HG02981 (cell line): ENCODE data around the gene SMARCE1.

ENCODE experiments used
- ATAC-seq: cut with Tn5 transposase; IDR thresholded peaks from one replicate; pipeline ENCODE4 v1.9.1; 2021; ENCODE audit warnings: mild to moderate bottlenecking, moderate library complexity; ENCODE audit not compliant: unreplicated experiment

Gene SMARCE1

DNA sequence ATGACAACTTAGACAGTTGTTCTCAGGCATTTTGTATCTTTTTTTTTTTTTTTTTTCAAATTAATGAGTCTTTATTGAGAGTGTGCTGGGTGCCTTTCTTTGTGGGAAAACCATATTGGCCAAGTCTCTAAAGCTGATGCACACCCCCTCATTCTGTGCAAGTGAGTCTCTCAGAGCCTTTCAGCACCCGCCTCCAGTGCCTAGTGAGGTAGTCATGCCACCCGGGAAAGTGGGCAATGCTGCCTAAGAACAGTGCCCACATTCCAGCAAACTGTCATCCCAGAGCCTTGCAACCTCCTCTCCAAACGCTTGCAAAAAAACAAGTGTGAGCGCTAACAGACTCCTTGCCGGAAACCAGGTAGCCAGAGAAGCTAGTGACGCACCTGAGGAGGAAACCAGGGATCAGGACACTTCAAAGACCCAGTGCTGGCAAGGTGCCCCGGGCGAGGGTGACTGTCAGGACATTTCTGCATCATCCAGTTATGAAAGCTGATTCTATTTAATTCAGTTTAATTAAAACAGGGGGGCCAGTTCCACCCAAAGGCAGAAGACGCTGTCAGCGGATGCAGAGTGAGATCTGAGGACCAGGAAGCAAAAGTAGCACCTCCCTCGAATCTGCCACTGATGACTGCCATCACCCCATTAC is 34.9 kb downstream of the SMARCE1 start:
- ATAC-seq: no peak

DNA sequence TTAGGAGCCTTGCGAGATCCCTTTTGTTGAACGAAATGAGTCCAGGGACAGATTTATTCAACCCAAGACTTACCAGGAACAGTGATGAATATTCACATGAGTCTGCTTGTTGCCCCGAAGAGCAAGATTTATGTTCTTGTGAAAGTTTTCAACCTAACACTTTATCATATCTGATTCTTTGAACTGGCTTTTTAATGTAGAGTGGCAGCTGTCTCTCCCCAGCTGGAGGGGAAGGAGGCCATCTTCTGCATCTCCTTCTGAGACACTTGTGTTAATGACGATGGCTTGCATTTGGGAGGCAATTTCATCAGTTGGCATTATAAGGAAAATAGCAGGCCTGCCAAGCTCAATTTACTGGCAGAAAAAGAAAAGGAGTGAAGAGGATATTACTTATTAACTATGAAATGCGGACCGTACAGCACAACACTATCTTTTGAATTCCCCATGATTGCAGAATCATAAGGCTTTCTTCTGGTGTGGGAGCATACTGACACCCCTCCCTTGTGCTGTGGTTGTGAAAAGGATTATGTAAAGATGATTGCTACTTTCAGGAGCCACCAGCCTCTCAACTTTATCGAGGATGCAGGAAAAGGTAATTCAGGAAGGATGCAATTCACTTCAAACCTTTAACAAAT is 35.7 kb downstream of the SMARCE1 start:
- ATAC-seq: no peak

DNA sequence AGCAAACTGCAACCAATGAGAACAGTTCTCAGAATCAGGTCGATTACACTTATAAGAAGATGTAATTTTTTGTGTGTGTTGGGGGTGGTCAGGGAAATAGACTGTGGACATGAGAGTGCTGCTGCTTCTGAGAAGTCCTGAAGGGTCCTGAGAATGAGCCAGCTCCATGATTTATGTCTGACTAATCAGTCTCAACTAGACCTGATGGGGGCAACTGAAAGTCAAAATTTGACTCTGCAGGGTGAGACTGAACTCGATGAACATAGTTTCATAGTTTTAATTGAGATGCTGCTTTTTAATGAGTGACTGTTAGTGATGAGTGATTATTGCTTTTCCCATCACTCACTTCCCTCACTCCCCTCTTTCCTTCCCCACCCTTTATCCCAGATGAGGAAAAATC is 37.3 kb downstream of the SMARCE1 start:
- ATAC-seq: no peak

DNA sequence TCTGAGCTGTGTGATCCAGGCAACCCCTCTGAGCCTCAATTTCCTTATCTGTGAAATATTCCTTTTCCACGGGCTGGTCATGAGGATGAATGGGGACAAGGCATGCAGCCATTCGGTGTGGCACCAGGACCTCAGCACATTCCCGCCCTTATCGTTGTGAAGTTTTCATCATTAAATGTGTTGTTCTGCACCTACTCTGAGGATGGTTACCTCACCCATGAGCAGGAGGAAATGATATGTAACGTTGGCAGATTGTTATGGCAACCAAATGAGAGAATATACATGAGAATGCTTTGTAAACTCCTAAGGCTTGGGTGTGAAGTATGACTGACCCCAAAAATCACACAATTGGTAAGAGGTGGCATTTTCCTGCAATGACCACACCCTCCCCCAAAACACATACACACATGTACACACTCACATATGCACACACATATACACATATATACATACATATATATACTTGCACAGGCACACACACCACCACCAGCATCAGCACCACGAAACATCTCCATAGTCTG is 39.5 kb downstream of the SMARCE1 start:
- ATAC-seq: no peak

DNA sequence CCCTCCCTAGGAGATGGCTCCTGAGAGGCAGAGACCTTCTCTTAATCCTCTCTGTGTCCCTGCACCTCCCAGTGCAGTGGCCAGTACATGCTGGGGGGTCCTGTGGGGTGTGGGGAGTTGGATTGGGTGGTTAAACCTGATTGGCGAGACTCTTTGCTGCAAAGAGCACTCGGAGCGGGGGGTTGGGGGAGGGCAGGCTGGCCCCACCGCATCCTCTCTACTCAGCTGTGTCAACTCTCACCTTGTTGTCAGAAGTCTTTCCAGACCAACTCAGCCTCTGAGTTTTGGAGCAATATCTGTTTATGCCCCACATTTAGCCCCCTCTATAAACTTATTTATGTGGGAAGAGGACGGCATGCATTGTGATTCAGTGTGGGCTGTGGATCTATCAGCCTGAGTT is 40.0 kb downstream of the SMARCE1 start:
- no peak for ATAC-seq

DNA sequence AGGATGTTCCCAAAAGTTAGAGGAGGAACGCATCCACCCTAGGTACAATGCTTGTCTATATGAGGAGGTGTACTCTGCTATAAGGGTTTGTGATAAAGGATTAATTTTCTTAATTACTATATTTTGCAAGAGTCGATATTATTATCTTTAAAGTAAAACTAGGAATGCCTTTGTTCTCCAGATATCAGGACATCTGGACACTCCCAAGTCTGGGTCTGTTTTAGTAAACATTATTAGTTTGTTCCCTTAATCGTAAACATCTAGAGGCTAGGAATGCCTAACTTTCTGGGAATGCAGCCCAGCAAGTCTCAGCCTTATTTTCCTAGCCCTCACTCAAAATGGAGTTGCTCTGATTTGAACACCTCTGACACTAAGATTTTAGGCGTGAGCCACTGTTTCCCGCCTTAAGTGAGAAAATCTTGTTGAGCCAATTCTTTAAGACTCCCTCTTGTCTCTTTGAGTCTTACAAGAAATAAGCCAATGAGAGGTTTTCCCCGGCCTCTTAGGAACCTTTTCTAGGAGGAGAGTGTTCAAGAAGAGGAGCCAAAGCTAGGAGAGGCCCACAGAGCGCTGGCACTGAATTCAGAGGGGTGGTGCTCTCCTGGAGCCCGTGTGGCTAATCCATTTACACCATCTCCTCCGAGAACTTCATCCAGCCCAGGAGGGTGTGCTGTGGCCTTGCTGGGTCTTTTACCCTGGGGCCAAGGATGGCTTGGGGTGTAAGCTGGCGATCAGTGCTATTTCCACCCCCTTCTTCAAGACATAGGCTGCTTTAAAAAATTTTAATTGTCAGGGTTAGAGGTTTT is 40.9 kb downstream of the SMARCE1 start:
- ATAC-seq: no peak

DNA sequence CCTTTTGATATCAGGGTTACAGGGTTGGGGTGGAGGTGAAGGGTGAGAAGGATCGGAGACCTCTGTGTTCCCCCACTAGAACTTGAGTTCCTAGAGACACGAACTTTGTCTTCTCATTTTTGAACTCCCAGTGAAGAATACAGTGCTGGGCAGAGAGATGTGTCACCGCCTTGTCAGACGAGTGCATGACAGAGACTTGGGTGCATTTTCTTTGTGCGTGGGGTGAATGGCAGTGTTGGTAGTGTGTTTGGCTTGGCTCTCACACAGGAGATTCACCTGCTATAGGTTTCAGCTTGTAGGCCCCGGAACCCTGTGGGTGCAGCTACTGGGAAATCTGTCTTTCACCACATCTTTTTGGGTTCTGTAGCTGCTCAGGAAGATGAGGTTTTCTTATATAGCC is 42.3 kb downstream of the SMARCE1 start:
- ATAC-seq: no peak

DNA sequence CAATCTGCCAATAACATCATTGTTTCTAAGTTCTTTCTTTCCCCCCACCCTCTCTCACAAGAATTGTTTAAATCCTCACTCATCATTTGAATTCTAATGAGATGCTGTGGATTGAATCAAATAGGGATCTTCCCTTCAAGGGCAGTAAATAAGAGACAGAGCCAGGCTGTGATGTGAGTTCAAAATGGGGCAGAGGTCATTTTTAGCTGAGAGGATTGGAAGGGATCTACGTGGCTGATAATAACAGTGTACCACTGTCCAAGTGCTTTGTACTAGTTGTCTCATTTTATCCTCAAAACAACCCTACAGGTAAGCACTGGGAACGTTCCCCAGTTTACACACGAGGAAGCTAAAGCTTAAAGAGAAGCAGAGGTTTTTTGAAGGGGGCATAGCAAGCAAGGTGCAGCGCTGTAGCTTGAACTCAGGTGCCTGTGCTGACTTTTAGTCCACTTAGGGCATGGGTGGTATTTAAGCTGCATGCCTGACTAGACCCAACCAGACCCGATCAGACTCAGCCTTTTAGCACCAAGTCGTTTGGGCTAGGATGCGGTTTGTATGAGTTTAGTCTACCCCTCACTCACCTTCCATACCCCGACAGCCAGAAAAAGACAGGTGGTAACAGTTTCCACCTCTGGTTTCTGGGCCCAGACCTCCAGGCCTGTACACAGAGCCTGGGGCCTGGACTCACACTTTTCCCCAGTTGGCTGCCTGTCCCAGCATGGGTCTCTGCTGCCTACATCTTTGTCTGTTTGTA is 43.1 kb downstream of the SMARCE1 start:
- no peak for ATAC-seq

DNA sequence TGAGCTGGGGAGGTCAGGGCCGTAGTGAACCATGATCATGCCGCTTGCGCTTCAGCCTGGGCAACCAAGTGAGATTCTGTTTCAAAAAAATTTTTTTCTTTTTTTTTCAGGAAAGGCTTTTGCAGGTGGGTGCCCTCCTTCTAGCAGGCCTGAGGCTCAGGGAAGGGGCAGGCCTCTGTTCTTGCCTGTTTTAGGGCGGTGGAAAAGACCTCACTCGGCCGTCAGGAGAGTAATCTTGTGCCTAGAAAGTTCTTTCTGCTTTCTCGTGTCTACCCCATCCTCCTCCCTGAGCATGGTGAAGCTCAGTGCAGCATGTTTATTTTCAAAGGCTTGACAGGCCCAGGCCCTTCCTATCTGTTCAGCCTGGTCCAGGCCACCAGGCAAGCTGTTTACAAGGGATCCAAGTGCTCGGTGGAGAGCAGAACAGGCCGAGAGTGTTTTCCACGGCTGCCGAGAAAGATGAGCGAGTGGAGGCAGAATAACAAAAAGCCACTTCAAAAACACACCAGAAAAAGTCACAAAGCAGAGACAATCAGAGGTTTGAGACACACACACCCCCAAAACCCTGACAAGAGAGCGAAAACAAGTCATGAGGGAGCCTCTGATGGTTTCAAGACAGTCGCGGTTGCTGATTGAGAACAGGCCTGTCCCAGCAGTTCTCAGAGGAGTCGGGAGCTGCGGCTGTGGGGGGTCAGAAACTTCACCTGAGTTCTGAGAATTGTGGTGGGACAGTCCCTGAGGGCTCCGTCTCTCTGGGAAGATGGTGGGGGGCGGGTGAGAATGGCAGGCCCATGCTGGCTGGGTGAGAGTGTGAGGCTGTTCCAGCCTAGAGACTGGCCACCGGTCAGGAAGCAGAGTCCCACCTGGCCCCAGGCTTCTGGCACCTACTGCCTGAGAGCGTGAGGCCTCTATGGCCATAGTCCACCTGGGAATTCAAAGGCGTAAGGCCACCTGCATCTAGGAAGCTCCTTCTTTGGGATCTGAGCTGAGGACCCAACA is 44.9 kb downstream of the SMARCE1 start:
- ATAC-seq: no peak

DNA sequence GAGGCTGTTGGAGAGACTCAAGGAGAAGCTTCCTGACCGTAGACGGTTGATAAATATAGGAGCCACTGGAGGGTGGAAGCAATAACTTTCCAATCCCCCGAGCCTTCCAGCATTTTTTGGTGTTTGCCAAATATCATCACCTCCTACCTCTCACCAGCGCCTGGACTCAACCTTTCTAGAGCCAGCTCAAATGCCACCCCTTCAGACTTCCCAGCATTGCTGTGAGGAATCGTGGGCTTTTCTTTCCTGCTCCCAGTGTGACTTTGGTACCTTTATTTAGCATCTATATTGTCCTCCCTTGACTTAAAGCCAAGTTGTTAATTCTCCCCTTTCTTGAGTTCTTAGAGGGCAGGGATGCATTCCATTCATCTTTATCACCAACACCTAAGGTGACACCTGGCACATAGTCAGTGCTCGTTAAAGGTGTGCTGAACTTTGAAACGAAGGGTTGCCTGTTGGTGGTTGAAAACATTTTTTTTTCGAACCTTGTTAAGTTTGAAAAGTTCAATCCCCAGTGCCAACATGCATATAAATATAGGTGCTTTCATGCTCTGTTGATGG is 47.1 kb downstream of the SMARCE1 start:
- no peak for ATAC-seq

DNA sequence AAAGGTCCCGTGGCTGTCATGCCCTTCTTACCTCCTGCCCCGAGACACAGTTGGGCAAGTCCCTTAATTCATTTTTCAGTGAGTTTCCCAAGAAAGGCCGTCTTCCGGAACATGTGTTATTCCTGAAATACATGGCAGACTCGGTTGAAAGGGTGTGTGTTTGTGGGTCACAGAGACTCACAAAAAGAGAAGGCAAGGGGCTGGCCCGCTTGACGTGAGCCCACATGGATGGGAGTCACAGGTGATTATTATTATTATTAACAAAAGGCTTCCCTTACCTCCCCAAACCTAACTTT is 48.2 kb downstream of the SMARCE1 start:
- ATAC-seq: no peak

DNA sequence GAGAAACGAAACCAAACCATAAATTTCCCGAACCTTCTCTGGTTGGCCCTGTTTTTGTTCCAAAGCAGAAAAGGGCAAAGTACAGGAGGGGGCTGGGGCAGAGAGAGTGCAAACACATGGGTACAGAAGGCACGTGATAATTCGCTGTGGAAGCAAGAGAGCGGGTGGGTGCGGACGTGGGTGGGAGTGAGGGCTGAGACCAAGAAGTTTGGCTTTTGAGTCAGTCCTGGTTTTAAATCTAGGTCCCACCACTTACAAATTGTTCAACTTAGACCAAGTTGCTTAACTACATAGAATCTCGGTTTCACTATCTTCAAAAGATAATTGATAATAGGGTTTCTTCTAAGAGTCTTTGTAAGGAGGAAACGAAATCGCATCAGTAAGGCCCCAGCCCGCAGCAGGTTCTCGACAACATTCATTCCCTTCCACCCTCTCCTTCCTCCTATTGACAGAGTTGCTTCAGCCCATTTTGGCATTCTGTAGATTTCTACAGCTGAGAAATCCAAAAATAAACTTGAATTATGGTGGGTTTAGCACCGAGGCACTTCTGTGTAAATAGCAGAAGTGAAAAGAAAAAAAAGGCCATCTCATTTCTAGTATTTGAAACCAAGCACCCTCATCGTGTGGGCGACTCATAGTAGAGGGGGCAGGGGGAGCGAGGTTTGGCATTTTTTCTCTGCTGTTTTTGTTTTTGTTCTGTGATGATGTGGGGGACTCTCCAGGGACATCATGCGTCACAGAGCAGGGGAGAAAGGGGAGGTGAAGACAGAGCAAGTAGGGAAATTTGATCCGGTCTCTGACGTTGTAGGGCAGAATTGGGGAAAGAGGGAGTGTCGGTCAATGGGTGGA is 48.8 kb downstream of the SMARCE1 start:
- ATAC-seq: peak; percentile 64

DNA sequence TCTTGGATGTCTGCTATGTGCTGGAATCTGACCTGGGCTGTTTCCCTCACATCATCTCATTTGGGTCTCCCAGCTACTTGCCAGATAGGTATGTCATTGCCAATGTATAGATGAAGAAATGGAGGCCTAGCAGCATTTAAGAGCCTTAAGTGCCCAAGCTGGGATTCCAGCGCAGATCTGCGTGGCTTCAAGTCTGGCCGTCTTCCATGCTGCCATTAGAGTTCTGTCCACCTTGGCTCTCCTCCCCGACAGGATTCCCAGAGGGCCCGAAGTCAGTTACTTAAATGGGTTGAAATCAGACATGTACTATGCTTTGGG is 49.4 kb downstream of the SMARCE1 start:
- no peak for ATAC-seq

DNA sequence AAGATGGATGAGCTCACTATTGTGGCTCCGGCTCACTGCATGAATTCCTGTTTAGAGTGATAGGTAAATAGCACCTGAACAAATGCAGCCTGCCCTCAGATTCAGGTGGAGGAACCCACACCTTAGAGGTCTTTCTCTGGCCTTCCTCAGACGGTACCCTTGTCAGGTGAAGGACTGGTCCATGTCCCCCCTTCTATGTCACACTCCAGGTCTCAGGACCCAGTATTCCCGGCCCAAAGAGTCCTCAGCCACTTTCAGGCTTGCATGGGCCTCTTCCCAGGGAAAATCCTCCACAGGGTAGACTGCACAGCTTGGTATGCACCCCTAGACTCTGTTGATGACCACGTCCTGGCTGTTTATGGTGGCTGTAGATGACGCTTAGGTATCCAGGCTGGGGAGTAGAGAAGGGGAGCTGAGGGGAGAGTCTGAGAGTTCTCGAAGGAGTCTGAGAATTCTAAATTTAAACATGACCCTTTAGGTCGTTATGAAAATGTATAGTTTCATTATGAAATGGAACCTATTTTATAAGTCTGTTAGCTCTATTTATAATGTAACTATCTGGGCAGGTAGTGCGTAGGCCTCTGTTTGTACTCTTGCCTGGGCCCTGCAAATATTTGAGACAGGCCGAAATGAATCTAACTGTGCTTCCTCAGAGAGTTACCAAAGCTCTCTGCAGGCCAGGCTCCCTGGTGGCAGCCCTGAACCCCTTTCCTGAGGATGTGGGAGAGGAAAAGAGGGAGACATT is 49.9 kb downstream of the SMARCE1 start:
- ATAC-seq: no peak

DNA sequence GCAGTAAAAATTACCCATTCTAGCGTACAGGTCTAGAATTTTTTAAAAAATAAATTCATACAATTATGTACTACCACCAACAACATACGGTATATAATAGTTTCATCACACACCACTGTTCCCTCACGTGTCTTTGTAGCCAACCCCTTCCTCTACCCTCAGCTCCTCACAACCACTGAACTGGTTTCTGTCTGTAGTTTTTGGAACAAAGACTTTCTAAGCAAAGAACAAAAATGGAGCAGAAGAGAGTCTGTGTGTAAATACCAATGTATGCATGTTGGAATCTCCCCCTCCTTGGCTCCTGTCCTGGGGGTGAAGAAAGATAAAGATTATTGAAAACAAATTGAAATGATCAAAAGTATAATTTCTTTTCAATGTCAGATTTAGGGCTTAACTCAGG is 50.5 kb downstream of the SMARCE1 start:
- ATAC-seq: no peak

DNA sequence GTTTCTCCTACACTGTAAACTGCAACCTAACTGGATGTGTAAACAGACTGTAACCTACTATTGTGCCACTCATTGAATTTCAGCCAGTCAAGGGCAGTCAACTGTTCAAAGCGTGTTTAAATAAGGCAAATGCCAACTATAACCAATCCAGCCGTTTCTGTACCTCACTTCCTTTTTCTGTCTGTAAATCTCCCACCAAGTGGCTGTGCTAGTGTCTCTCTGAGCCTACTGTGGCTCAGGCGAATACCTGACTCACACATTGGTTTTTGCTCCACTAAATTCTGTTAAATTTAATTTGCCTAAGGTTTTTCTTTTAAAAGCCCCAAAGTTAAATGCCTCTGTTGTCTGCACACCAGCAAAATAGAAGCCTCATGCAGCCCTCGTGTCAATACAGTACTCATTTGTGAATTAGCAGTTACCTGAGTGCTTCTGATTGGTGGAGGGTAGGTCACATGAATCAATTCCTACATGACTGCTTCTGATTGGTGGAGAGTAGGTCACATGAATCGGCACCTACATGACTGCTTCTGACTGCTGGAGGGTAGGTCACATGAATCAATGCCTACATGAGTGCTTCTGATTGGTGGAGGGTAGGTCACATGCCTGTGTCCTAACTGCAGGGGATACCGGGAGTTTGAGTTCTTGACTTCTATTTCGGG is 51.2 kb downstream of the SMARCE1 start:
- no peak for ATAC-seq

DNA sequence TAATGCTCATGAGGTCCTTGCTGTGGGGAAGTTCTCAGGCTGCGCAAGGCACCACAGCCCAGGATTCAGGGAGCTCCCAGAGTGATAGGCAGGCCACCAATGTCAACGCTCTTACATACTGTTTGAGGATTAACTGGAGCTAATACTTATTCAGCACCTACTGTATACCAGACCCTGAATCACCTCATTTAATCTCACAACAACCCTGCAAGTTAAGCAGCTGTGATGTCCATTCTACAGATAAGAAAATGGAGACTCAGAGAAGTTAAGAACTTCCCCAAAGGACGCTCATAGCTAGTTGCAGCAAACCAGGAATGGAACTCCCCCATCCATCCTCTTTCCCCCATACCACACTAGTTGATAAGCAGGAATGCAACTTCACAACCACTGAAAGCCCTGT is 56.9 kb downstream of the SMARCE1 start:
- ATAC-seq: no peak

DNA sequence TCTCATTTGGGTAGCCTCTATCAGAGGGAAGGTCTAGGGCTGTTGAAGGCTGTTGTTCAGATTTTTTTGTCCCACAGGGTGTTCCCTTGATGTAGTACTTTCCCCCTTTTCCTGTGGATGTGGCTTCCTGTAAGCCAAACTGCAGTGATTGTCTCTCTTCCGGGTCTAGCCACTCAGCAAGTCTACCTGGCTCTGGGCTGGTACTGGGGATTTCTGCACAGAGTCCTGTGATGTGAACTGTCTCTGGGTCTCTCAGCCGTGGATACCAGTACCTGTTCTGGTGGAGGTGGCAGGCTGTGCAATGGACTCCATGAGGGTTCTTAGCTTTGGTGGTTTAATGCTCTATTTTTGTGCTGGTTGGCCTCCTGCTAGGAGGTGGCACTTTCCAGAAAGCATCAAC is 59.1 kb downstream of the SMARCE1 start:
- ATAC-seq: no peak
